GM21360 (cell line): ENCODE measurements around the gene GATA3.
A peak's percentile ranks its signal among the peaks of the same experiment; 100 is the strongest.

Experiments
- ATAC-seq: cut with Tn5 transposase; IDR thresholded peaks from one replicate; pipeline ENCODE4 v1.9.1; 2021; ENCODE audit warnings: mild to moderate bottlenecking, moderate library complexity; ENCODE audit not compliant: unreplicated experiment

GATA3 gene

GRCh38 chr10:8092428-8092827 lies 37.9 kb downstream of the GATA3 start:
- ATAC-seq: no peak

- no peak for ATAC-seq
These were observed 41.5 kb downstream of the GATA3 start for GRCh38 chr10:8095959-8096358.

- ATAC-seq: no peak
These were observed 42.4 kb downstream of the GATA3 start for GRCh38 chr10:8096931-8097330.

GRCh38 chr10:8100366-8100765 lies 45.9 kb downstream of the GATA3 start:
- ATAC-seq: no peak

- peak; percentile 89 for ATAC-seq
These were observed 48.4 kb downstream of the GATA3 start for GRCh38 chr10:8102708-8103401.

- no peak for ATAC-seq
These were observed 49.1 kb downstream of the GATA3 start for GRCh38 chr10:8103543-8103942.

- no peak for ATAC-seq
These were observed 49.5 kb downstream of the GATA3 start for GRCh38 chr10:8104005-8104404.

- no peak for ATAC-seq
These were observed 50.2 kb downstream of the GATA3 start for GRCh38 chr10:8104721-8105120.

GRCh38 chr10:8105932-8106331 lies 51.4 kb downstream of the GATA3 start:
- no peak for ATAC-seq

GRCh38 chr10:8112230-8112905 lies 57.9 kb downstream of the GATA3 start:
- ATAC-seq: no peak

- ATAC-seq: no peak
These were observed 58.5 kb downstream of the GATA3 start for GRCh38 chr10:8112942-8113442.

GRCh38 chr10:8113616-8114015 lies 59.1 kb downstream of the GATA3 start:
- no peak for ATAC-seq

- ATAC-seq: no peak
These were observed 60.5 kb downstream of the GATA3 start for GRCh38 chr10:8114741-8115617.

GRCh38 chr10:8115618-8115980 lies 61.1 kb downstream of the GATA3 start:
- no peak for ATAC-seq

GRCh38 chr10:8116474-8116873 lies 62.0 kb downstream of the GATA3 start:
- no peak for ATAC-seq

- ATAC-seq: no peak
These were observed 62.5 kb downstream of the GATA3 start for GRCh38 chr10:8116926-8117493.

- ATAC-seq: no peak
These were observed 66.9 kb downstream of the GATA3 start for GRCh38 chr10:8121201-8121890.

- no peak for ATAC-seq
These were observed 68.3 kb downstream of the GATA3 start for GRCh38 chr10:8122611-8123369.

GRCh38 chr10:8124436-8124835 lies 69.9 kb downstream of the GATA3 start:
- no peak for ATAC-seq
